ENCODE data around the gene RGS6. TPM values are rescaled to one million over a fixed set of nuclear protein-coding genes. Genes with fewer than 3 reads are reported as not detected.

The RGS6 gene
- total RNA-seq, 2 donors from 2014 or later = 0.15 to 0.45 TPM

DNA sequence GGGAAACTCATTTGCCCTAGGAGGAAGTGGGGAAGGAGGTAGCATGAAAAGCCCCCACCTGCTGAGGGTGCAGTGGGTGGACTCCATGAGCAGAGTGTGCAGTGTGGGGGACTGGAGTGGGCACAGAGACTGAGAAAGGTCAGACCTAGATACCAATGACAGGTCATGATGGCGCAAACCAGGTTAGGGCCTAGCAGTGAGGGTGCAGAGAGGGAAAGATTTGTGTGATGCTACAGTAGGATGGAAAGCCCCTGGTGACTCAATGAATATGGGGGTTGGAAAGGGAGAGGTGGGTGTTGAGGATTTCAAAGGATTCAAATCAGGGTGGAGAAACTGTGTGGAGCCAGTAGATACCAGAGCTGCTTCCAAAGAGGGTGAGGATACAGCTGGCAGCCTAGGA, 642.5 kb downstream of the RGS6 start:
- no peak for DNase-seq
- intact Hi-C loops (cut with DNase I) = no loop called here

DNA sequence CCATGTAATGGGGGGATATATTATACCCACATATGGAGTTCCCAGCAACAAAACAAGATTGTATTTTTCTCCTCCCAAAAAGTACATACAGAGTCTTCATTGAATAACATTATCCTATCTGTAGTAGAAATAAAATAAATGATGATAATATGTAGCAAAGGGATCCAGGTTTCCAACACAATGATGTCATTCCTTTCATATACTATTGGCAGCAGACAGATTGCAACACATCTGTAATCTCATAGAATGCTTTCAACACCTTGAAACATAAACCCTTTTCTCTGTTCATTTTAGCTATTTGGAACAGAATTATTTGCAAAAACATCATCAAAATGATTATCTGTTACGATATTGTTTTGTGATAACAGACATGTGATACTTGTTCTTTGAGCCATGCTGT, 644.0 kb downstream of the RGS6 start:
- Histone ChIP-seq H3K4me3 (no peak overlapping the region), H3K27me3 (no peaks in the 10 kb centered on the region), H3K9ac (ENCODE audit: low read depth in 2 of 2, low read length in 2 of 2) (no peak overlapping the region), H3K27ac (no peak overlapping the region), H3K4me1 (no peaks in the 10 kb centered on the region), H3K9me3 (peaks cover 2% of the 10 kb centered on the region), H3K36me3 (no peaks in the 10 kb centered on the region)
- intact Hi-C loops (cut with DNase I) = no loop called here
- TF ChIP-seq, protein P1, sequence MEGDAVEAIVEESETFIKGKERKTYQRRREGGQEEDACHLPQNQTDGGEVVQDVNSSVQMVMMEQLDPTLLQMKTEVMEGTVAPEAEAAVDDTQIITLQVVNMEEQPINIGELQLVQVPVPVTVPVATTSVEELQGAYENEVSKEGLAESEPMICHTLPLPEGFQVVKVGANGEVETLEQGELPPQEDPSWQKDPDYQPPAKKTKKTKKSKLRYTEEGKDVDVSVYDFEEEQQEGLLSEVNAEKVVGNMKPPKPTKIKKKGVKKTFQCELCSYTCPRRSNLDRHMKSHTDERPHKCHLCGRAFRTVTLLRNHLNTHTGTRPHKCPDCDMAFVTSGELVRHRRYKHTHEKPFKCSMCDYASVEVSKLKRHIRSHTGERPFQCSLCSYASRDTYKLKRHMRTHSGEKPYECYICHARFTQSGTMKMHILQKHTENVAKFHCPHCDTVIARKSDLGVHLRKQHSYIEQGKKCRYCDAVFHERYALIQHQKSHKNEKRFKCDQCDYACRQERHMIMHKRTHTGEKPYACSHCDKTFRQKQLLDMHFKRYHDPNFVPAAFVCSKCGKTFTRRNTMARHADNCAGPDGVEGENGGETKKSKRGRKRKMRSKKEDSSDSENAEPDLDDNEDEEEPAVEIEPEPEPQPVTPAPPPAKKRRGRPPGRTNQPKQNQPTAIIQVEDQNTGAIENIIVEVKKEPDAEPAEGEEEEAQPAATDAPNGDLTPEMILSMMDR (IDR thresholded peaks at IDR 0.05) = no peak
- DNase-seq = no peak

More for the DNA sequence above, 642.5 kb downstream of the RGS6 start:
- H3K9me3 ChIP-seq = peaks cover 4% of the 10 kb centered on the region
- no peak overlapping the region for H3K9ac ChIP-seq (ENCODE audit: low read depth in 2 of 2, low read length in 2 of 2)
- H3K4me3 ChIP-seq = no peak overlapping the region
- no peaks in the 10 kb centered on the region for H3K27me3 ChIP-seq
- H3K36me3 ChIP-seq = no peaks in the 10 kb centered on the region
- H3K27ac ChIP-seq = no peak overlapping the region
- TF ChIP-seq, protein P1 (IDR thresholded peaks at IDR 0.05) = no peak
- no peaks in the 10 kb centered on the region for H3K4me1 ChIP-seq

DNA sequence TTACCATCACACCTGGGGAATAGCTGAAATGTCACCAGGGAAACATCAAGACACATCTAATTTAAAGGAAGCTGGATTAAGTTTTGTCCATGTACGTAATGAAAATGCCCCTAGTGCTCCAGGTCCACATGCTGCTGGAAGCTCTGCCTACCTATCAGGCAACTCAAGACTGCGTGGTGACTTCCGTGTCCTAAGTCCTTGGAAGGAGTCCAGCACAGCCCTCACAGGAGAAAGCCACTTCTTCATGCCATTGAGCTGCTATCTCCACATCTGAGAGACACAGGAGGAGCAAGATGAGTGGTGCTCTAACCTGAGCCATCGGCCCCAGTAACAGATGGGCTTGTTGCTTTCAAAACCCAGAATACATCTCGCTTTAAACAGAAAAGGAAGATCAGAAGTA, 645.3 kb downstream of the RGS6 start:
- Histone ChIP-seq H3K36me3 (no peaks in the 10 kb centered on the region), H3K9ac (ENCODE audit: low read depth in 2 of 2, low read length in 2 of 2) (no peak overlapping the region), H3K4me1 (no peaks in the 10 kb centered on the region), H3K27ac (no peak overlapping the region), H3K4me3 (no peak overlapping the region), H3K27me3 (no peaks in the 10 kb centered on the region), H3K9me3 (no peaks in the 10 kb centered on the region)
- intact Hi-C loops (cut with DNase I) = no loop called here
- DNase-seq = no peak
- TF ChIP-seq, protein P1 (IDR thresholded peaks at IDR 0.05) = no peak

DNA sequence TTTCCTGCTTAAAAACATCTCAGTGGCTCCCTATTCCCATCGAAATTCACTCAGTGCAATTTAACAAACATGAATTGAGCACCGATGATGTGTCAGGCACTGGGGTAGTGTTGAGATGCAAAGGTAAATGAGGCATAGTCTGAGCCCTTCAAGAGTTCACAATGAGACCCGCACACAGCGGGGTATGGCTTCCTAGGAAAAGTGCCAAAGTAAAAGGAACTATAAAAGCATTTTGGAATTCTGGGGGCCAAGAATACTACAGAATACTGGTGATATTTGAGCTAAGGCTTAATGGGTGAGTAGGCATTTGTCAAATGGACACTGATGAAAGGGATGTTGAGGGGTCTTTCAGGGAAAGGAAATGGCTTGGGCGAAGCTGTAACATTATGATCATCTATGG, 646.3 kb downstream of the RGS6 start:
- Histone ChIP-seq H3K36me3 (no peaks in the 10 kb centered on the region), H3K27me3 (no peaks in the 10 kb centered on the region), H3K9ac (ENCODE audit: low read depth in 2 of 2, low read length in 2 of 2) (no peak overlapping the region), H3K27ac (no peak overlapping the region), H3K4me1 (no peaks in the 10 kb centered on the region), H3K4me3 (no peak overlapping the region), H3K9me3 (no peaks in the 10 kb centered on the region)
- intact Hi-C loops (cut with DNase I) = no loop called here
- no peak for DNase-seq
- TF ChIP-seq, protein P1 (IDR thresholded peaks at IDR 0.05) = no peak

GRCh38 chr14:72582582-72582981, 650.4 kb downstream of the RGS6 start:
- no peaks in the 10 kb centered on the region for H3K4me1 ChIP-seq
- no peaks in the 10 kb centered on the region for H3K36me3 ChIP-seq
- DNase-seq = no peak
- H3K9ac ChIP-seq (ENCODE audit: low read depth in 2 of 2, low read length in 2 of 2) = no peak overlapping the region
- H3K4me3 ChIP-seq = no peak overlapping the region
- intact Hi-C loops (cut with DNase I) = no loop called here
- H3K9me3 ChIP-seq = no peaks in the 10 kb centered on the region
- H3K27me3 ChIP-seq = no peaks in the 10 kb centered on the region
- TF ChIP-seq, protein P1 (IDR thresholded peaks at IDR 0.05) = no peak
- no peak overlapping the region for H3K27ac ChIP-seq

Data from colonic mucosa (tissue), 4 donors.